HCT116 (cell line): ENCODE results near the gene APOBEC3G.

Experiments
- EZH2 ChIP-seq: fragments of 200-600 bp; sonication (generic); IDR thresholded peaks from 2 replicates; pipeline ENCODE4 v1.6.1; 2017; ENCODE audit warnings: antibody characterized with exemption, mixed run types
- POLR2A ChIP-seq: IDR thresholded peaks from 2 replicates; pipeline ENCODE4 v1.7.0; 2011; ENCODE audit warnings: borderline replicate concordance; ENCODE audit not compliant: insufficient read depth, insufficient read length; ENCODE audit errors: extremely low read depth
- POLR2AphosphoS5 ChIP-seq: IDR thresholded peaks from 2 replicates; pipeline ENCODE4 v1.6.1; 2011; ENCODE audit warnings: mild to moderate bottlenecking, low read depth, low read length, moderate library complexity
- RAD21 ChIP-seq: IDR thresholded peaks from 2 replicates; pipeline ENCODE4 v1.6.1; 2012; ENCODE audit warnings: low read depth, mild to moderate bottlenecking
- ZFX ChIP-seq: fragments of 450-650 bp; IDR thresholded peaks from 2 replicates; pipeline ENCODE4 v1.6.1; 2017
- TF ChIP-seq, protein P1 (sequence below), 3 experiments: fragments of 200-600 bp in 1 of 3; sonication (generic) in 1 of 3; IDR thresholded peaks in 2 of 3; conservative IDR thresholded peaks in 1 of 3; 2 replicates each; pipeline ENCODE4 v1.5.1; 2012 to 2017; ENCODE audit warnings: low read depth in 2 of 3, low read length in 2 of 3, antibody characterized with exemption in 1 of 3, borderline replicate concordance in 1 of 3, control low read depth in 1 of 3, mild to moderate bottlenecking in 1 of 3, mixed read lengths in 1 of 3, mixed run types in 1 of 3, moderate library complexity in 1 of 3; ENCODE audit not compliant: insufficient read depth in 1 of 3
- TF ChIP-seq, protein P2 (sequence below): IDR thresholded peaks from 2 replicates; pipeline ENCODE4 v1.6.1; 2012
- TF ChIP-seq, protein P3 (sequence below): IDR thresholded peaks from 2 replicates; pipeline ENCODE4 v1.6.1; 2011; ENCODE audit warnings: mild to moderate bottlenecking, low read length, moderate library complexity; ENCODE audit not compliant: insufficient replicate concordance; ENCODE audit errors: extremely low read depth
- TF ChIP-seq, protein P4 (sequence below): IDR thresholded peaks from 2 replicates; pipeline ENCODE4 v1.6.1; 2012; ENCODE audit warnings: low read depth

DNA sequence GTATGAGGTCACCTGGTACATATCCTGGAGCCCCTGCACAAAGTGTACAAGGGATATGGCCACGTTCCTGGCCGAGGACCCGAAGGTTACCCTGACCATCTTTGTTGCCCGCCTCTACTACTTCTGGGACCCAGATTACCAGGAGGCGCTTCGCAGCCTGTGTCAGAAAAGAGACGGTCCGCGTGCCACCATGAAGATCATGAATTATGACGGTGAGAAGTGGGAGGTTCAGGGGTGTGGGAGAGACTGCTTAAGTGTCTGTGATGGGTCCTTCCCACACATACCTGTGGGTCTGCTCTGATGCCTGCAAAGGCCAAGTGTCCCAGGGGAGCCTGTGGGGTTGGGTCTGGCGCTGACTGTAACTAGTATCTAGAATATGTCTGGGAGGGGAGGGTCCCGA is 3.9 kb downstream of the APOBEC3G start:
- no peak for TF ChIP-seq RAD21
- TF ChIP-seq, protein P1, sequence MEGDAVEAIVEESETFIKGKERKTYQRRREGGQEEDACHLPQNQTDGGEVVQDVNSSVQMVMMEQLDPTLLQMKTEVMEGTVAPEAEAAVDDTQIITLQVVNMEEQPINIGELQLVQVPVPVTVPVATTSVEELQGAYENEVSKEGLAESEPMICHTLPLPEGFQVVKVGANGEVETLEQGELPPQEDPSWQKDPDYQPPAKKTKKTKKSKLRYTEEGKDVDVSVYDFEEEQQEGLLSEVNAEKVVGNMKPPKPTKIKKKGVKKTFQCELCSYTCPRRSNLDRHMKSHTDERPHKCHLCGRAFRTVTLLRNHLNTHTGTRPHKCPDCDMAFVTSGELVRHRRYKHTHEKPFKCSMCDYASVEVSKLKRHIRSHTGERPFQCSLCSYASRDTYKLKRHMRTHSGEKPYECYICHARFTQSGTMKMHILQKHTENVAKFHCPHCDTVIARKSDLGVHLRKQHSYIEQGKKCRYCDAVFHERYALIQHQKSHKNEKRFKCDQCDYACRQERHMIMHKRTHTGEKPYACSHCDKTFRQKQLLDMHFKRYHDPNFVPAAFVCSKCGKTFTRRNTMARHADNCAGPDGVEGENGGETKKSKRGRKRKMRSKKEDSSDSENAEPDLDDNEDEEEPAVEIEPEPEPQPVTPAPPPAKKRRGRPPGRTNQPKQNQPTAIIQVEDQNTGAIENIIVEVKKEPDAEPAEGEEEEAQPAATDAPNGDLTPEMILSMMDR (IDR thresholded peaks at IDR 0.05 in 2 of 3, conservative IDR thresholded peaks at IDR 0.05 in 1 of 3; ENCODE audit: borderline replicate concordance in 1 of 3, insufficient read depth in 1 of 3, low read depth in 2 of 3, low read length in 2 of 3) = no peak
- no peak for TF ChIP-seq POLR2AphosphoS5
- TF ChIP-seq, protein P2, sequence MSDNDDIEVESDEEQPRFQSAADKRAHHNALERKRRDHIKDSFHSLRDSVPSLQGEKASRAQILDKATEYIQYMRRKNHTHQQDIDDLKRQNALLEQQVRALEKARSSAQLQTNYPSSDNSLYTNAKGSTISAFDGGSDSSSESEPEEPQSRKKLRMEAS = no peak
- no peak for TF ChIP-seq EZH2
- TF ChIP-seq, protein P3, sequence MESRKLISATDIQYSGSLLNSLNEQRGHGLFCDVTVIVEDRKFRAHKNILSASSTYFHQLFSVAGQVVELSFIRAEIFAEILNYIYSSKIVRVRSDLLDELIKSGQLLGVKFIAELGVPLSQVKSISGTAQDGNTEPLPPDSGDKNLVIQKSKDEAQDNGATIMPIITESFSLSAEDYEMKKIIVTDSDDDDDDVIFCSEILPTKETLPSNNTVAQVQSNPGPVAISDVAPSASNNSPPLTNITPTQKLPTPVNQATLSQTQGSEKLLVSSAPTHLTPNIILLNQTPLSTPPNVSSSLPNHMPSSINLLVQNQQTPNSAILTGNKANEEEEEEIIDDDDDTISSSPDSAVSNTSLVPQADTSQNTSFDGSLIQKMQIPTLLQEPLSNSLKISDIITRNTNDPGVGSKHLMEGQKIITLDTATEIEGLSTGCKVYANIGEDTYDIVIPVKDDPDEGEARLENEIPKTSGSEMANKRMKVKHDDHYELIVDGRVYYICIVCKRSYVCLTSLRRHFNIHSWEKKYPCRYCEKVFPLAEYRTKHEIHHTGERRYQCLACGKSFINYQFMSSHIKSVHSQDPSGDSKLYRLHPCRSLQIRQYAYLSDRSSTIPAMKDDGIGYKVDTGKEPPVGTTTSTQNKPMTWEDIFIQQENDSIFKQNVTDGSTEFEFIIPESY = no peak
- TF ChIP-seq POLR2A = no peak
- TF ChIP-seq ZFX = no peak
- TF ChIP-seq, protein P4, sequence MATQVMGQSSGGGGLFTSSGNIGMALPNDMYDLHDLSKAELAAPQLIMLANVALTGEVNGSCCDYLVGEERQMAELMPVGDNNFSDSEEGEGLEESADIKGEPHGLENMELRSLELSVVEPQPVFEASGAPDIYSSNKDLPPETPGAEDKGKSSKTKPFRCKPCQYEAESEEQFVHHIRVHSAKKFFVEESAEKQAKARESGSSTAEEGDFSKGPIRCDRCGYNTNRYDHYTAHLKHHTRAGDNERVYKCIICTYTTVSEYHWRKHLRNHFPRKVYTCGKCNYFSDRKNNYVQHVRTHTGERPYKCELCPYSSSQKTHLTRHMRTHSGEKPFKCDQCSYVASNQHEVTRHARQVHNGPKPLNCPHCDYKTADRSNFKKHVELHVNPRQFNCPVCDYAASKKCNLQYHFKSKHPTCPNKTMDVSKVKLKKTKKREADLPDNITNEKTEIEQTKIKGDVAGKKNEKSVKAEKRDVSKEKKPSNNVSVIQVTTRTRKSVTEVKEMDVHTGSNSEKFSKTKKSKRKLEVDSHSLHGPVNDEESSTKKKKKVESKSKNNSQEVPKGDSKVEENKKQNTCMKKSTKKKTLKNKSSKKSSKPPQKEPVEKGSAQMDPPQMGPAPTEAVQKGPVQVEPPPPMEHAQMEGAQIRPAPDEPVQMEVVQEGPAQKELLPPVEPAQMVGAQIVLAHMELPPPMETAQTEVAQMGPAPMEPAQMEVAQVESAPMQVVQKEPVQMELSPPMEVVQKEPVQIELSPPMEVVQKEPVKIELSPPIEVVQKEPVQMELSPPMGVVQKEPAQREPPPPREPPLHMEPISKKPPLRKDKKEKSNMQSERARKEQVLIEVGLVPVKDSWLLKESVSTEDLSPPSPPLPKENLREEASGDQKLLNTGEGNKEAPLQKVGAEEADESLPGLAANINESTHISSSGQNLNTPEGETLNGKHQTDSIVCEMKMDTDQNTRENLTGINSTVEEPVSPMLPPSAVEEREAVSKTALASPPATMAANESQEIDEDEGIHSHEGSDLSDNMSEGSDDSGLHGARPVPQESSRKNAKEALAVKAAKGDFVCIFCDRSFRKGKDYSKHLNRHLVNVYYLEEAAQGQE = no peak
